GM18508 (cell line): ENCODE results near the gene DNAAF5.
"Not testable (repeated sequence)": the region's sequence is repeated elsewhere in the genome, so short reads cannot be mapped to it uniquely, and the experiment has no call there.

Source experiments
- ATAC-seq: cut with Tn5 transposase; IDR thresholded peaks from one replicate; pipeline ENCODE4 v1.9.1; 2021; ENCODE audit warnings: moderate number of reproducible peaks; ENCODE audit not compliant: insufficient read depth, unreplicated experiment

Gene DNAAF5

DNA sequence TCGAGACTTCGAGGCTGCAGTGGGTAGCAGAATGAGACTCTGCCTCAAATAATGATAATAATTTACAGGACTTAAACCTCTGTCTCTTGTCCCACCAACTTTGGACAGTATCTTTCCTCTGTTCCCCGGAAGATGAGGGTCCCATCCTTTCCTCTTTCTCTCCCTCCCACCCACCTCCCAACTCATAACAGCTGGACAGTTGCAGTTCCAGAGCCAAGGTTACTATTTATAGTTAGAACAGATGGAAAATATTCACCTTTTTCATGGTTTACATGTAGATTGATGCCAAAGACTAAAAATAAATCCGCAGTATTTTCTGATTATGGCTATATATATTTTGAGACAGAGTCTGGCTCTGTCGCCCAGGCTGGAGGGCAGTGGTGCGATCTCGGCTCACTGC, 74.2 kb downstream of the DNAAF5 start:
- no peak for ATAC-seq

GRCh38 chr7:801351-801750, 74.9 kb downstream of the DNAAF5 start:
- ATAC-seq: not testable (repeated sequence)

GRCh38 chr7:801940-802381, 75.5 kb downstream of the DNAAF5 start:
- no peak for ATAC-seq

DNA sequence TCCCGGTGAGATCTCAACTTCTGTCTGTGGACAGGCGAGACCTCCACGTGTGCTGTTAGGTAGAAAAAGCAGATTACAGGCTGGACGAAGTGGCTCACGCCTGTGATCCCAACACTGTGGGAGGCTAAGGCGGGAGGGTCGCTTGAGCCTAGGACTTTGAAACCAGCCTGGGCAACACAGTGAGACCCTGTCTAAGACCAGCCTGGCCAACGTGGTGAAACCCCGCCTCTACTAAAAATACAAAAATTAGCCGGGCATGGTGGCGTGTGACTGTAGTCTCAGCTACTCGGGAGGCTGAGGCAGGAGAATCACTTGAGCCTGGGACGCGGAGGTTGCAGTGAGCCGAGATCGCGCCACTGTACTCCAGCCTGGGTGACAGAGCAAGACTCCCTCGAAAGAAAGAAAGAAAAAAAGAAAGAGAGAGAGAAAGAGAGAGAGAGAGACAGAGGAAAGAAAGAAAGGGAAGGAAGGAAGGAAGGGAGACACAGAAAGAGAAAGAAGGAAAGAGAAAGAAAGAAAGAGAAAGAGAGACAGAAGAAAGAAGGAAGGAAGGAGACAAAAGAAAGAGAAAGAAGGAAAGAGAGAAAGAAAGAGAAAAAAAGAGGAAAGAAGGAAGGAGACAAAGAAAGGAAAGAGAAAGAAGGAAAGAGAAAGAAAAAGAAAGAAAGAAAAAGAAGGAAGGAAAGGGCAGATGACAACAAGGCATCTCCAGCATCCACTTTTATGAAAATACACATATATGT, 76.2 kb downstream of the DNAAF5 start:
- ATAC-seq: no peak

- no peak for ATAC-seq
These were observed 76.7 kb downstream of the DNAAF5 start for GRCh38 chr7:803243-803635.

DNA sequence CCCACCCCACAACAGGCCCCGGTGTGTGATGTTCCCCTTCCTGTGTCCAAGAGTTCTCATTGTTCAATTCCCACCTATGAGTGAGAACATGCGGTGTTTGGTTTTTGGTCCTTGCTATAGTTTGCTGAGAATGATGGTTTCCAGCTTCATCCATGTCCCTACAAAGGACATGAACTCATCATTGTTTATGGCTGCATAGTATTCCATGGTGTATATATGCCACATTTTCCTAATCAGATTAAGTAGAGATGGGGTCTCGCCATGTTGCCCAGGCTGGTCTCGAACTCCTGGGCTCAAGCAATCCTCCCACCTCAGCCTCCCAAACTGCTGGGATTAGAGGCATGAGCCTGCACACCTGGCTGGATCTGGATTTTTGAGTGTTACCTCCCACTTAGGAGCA, 77.3 kb downstream of the DNAAF5 start:
- ATAC-seq: not testable (repeated sequence)

DNA sequence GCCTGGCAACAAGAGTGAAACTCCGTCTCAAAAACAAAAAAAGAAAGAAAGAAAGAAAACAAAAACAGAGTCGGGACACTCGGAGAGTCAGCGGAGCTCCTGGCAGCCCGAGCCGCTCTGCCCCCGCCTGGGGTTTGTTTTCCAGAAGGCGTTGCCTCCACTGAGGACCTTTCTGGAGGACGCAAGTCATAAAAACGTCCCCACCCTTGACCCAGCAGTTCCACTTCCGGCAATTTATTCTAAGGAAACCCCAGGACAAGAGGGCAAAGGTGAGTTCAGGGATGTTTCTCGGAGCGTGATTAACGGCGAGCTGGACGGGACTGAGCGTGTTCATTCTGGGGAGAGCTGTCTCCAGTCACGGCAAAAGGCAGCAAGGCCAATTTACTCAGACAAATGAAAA, 78.8 kb downstream of the DNAAF5 start:
- ATAC-seq: no peak

DNA sequence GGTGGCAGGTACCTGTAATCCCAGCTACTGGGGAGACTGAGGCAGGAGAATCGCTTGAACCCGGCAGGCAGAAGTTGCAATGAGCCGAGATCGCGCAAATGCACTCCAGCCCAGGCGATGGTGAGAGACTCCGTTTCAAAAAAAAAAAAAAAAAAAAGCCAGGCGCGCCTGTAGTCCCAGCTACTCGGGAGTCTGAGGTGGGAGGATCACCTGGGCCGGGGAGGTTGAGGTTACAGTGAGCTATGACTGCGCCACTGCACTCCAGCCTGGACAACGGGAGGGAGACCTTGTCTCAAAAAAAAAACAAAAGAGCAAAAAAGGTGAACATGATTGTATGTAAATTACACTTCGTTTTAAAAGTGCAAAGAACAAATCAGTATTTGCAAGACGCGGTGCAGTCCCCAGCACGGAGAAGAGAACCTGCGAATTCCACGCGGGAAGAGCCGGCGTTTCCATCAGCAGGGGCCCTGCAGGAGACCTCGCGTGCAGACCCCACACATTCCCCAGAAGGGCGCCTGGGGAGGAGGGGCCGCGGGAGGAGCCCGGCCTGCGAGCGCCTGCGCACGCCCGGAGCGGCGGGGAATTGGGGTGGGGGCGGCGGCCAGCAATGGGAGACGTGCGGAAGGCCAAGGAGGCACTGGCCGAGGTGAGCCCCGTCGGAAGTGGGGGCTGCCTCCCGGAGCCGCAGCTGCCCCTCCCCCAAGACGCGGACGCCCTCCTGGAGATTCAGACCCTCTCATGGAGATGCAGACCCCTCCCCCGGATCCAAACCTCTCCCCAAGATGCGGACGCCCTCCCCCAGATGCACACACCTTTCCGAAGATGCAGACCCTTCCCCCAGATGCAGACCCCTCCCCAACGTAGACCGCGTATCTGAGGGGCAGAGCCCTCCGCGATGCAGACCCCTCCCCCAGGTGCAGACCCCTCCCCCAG, 89.1 kb downstream of the DNAAF5 start:
- no peak for ATAC-seq

GRCh38 chr7:816300-816750, 89.8 kb downstream of the DNAAF5 start:
- peak; percentile 49 for ATAC-seq

- ATAC-seq: no peak
These were observed 90.5 kb downstream of the DNAAF5 start for GRCh38 chr7:816751-817671.

DNA sequence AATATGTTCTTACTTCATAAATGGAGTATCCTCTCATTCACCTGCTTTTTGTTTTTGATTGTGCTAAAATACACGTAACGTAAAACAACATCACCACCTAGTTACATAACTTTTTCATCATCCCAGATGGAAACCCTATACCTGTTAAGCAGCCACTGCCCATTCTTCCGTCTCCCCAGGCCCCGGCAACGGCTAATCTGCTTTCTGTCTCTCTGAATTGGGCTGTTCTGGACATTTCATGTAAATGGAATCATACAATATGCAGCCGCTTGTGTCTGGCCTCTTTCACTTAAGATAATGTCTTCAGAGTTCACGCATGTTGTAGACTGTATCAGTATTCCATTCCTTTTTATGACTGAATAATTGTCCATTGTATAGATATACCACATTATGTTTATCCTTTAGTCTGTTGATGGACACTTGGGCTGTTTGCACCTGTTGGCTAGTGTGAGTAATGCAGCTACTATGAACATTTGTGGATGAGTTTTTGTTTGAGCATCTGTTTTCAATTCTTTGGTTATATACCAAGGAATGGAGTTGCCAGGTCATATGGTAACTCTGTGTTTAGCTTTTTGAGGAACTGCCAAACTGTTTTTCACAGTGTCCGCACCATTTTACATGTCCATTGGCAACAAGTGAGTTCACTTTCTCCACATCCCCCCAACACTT, 91.7 kb downstream of the DNAAF5 start:
- no peak for ATAC-seq

GRCh38 chr7:820341-820740, 93.8 kb downstream of the DNAAF5 start:
- ATAC-seq: no peak

- ATAC-seq: no peak
These were observed 95.2 kb downstream of the DNAAF5 start for GRCh38 chr7:821688-822087.

GRCh38 chr7:822692-823276, 96.3 kb downstream of the DNAAF5 start:
- ATAC-seq: no peak

GRCh38 chr7:823649-824048, 97.2 kb downstream of the DNAAF5 start:
- no peak for ATAC-seq

- no peak for ATAC-seq
These were observed 97.6 kb downstream of the DNAAF5 start for GRCh38 chr7:824081-824480.

- ATAC-seq: no peak
These were observed 98.2 kb downstream of the DNAAF5 start for GRCh38 chr7:824664-825063.

DNA sequence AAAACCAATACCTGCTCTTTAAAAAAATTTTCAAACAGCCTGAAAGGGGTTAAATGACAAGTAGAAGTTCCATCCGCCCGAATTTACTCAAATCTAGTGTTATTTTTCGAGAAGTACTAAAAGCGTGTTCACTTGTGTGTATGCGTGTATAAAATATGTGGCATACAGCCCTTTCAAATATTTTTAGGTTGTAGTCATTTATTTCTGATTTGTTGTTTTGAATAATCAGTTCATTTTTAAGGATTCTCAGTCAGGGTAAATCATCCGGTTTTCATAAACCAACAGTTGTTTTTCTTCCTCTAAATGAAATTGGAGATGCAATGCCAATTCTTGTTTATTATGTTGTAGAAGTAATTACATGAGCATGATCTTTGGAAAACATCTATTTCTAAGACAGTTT, 98.9 kb downstream of the DNAAF5 start:
- no peak for ATAC-seq

- ATAC-seq: no peak
These were observed 99.9 kb downstream of the DNAAF5 start for GRCh38 chr7:826230-826917.
